ENCODE measurements around the gene TNS3.

The TNS3 gene

DNA sequence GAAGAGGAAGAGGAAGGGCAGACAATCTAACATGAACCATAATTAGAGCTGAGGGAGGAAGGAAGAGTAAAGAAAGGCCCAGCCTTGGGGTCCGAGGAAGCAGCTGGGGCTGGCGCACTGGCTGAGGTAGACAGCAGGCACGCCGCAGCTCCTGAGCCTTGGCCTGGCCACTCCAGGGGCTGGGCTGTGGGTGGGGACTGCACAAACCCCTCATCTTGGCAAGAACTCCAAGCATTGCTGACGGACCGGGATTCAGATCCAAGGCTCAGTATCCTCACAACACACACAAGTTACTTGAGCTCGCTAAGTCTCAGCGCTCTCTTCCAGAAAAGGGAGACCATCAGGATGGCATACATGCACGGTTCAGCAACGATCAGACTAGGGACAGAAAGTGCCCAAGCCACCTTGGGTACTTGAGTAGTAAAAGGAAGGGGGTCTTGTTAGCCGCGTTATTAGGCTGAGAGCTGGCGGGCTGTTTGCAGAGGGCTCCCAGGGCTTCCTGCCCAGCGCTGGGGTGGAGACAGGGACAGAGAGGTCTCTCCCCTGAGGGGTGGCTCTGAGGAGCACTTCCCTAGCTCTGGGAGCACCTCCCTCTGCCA, 4.5 kb downstream of the TNS3 start:
- Histone ChIP-seq H4K20me1 (ENCODE audit: control insufficient read depth, insufficient read depth, low read depth, low read length) (no peaks in the 10 kb centered on the region), H3K27me3 (ENCODE audit: control insufficient read depth, low read length) (peaks cover 10% of the 10 kb centered on the region), H3F3A (ENCODE audit: control insufficient read depth, insufficient read depth) (peaks cover 22% of the 10 kb centered on the region), H3K4me3 (ENCODE audit: low read length) (peak overlapping the region; percentile 45), H3K79me2 (ENCODE audit: control insufficient read depth, low read length) (peaks cover 19% of the 10 kb centered on the region), H3K4me2 (ENCODE audit: low read length) (peak overlapping the region; percentile 85), H3K27ac (ENCODE audit: low read depth, low read length) (peak overlapping the region; percentile 68), H3K9me2 (replicated peaks; ENCODE audit: control insufficient read depth, low read length) (no peaks in the 10 kb centered on the region), H3K36me3 (ENCODE audit: control insufficient read depth, low read length) (no peaks in the 10 kb centered on the region), H3K9me3 (ENCODE audit: control insufficient read depth, insufficient read depth, low read length) (no peaks in the 10 kb centered on the region), H3K4me1 (ENCODE audit: control insufficient read depth, low read length) (peaks cover 84% of the 10 kb centered on the region)
- no peak for TF ChIP-seq EZH2phosphoT487 (IDR thresholded peaks at IDR 0.05; ENCODE audit: borderline replicate concordance, low read length)
- TF ChIP-seq, protein P1, sequence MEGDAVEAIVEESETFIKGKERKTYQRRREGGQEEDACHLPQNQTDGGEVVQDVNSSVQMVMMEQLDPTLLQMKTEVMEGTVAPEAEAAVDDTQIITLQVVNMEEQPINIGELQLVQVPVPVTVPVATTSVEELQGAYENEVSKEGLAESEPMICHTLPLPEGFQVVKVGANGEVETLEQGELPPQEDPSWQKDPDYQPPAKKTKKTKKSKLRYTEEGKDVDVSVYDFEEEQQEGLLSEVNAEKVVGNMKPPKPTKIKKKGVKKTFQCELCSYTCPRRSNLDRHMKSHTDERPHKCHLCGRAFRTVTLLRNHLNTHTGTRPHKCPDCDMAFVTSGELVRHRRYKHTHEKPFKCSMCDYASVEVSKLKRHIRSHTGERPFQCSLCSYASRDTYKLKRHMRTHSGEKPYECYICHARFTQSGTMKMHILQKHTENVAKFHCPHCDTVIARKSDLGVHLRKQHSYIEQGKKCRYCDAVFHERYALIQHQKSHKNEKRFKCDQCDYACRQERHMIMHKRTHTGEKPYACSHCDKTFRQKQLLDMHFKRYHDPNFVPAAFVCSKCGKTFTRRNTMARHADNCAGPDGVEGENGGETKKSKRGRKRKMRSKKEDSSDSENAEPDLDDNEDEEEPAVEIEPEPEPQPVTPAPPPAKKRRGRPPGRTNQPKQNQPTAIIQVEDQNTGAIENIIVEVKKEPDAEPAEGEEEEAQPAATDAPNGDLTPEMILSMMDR (IDR thresholded peaks at IDR 0.05; ENCODE audit: low read depth, low read length, poor library complexity, severe bottlenecking) = no peak

DNA sequence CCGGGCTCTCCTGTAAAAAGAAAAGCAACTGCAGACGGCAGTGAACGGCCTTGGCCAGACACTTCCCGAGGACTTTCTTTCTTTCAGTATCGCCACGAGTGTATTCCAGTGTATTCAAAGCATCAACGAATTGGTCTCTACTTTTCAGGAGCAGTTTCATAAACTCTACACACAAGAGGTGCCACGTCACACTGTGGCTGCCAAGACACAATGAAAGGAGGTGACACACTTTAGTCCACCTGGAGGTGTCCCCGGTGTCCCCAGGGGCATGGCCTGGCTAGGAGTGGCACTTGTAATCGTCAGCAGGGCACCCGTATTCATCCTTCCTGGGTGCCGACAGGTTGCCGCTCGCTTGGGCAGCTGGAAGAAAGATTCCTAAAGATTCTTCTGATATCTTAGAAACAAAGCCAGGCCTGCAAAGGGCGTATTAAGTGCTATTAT, 5.0 kb downstream of the TNS3 start:
- H3K4me3 ChIP-seq (ENCODE audit: low read length) = peak overlapping the region; percentile 45
- peaks cover 22% of the 10 kb centered on the region for H3F3A ChIP-seq (ENCODE audit: control insufficient read depth, insufficient read depth)
- peak overlapping the region; percentile 85 for H3K4me2 ChIP-seq (ENCODE audit: low read length)
- H3K27me3 ChIP-seq (ENCODE audit: control insufficient read depth, low read length) = peaks cover 6% of the 10 kb centered on the region
- H3K27ac ChIP-seq (ENCODE audit: low read depth, low read length) = peak overlapping the region; percentile 68
- no peaks in the 10 kb centered on the region for H4K20me1 ChIP-seq (ENCODE audit: control insufficient read depth, insufficient read depth, low read depth, low read length)
- H3K79me2 ChIP-seq (ENCODE audit: control insufficient read depth, low read length) = peaks cover 20% of the 10 kb centered on the region
- peaks cover 83% of the 10 kb centered on the region for H3K4me1 ChIP-seq (ENCODE audit: control insufficient read depth, low read length)
- no peak for TF ChIP-seq EZH2phosphoT487 (IDR thresholded peaks at IDR 0.05; ENCODE audit: borderline replicate concordance, low read length)
- TF ChIP-seq, protein P1 (IDR thresholded peaks at IDR 0.05; ENCODE audit: low read depth, low read length, poor library complexity, severe bottlenecking) = no peak
- H3K9me2 ChIP-seq (replicated peaks; ENCODE audit: control insufficient read depth, low read length) = no peaks in the 10 kb centered on the region
- no peaks in the 10 kb centered on the region for H3K9me3 ChIP-seq (ENCODE audit: control insufficient read depth, insufficient read depth, low read length)
- H3K36me3 ChIP-seq (ENCODE audit: control insufficient read depth, low read length) = no peaks in the 10 kb centered on the region

DNA sequence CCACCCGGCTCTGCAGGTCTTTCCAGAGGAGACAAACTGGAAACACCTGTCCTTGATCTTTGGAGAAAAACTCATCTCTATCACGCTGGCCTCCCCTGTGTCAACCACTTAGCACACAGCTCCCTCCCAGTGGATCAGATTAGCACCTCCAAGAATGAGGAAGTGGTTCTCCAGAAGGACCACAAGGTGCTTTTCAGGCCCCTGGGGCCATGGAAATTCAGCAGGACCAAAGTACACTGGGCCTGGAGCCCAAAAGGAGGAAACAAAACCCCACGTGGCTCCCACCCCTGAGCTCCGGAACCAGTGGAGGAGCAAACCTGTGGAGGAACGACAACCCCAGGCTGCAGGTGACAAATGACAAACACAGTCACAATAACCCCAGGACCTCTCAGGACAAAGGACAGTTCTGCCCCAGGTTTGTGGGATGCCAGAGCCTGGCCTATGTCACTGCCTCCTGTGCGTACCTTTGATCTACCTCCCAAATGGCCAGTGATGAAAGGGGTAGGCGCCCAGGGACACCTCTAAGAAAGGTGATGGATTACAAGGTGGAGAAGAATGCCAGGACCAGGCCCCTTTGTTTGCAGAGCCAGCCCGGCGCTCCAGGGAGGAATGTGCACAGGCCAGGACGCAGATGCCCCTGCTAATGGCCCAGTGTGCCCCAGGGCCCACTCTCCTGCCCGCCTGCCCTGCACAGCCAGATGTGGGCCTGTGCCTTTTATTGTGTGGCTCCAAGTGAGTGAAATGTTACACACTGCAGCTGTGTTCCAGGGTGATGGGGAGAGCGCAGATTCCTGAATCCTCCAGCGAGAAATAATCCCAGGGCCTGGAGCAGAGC, 5.7 kb downstream of the TNS3 start:
- TF ChIP-seq, protein P1 (IDR thresholded peaks at IDR 0.05; ENCODE audit: low read depth, low read length, poor library complexity, severe bottlenecking) = no peak
- no peak for TF ChIP-seq EZH2phosphoT487 (IDR thresholded peaks at IDR 0.05; ENCODE audit: borderline replicate concordance, low read length)
- H3K9me2 ChIP-seq (replicated peaks; ENCODE audit: control insufficient read depth, low read length) = no peaks in the 10 kb centered on the region
- no peaks in the 10 kb centered on the region for H3K9me3 ChIP-seq (ENCODE audit: control insufficient read depth, insufficient read depth, low read length)
- H3K4me1 ChIP-seq (ENCODE audit: control insufficient read depth, low read length) = peaks cover 85% of the 10 kb centered on the region
- H3F3A ChIP-seq (ENCODE audit: control insufficient read depth, insufficient read depth) = peaks cover 22% of the 10 kb centered on the region
- peaks cover 24% of the 10 kb centered on the region for H3K79me2 ChIP-seq (ENCODE audit: control insufficient read depth, low read length)
- no peaks in the 10 kb centered on the region for H3K27me3 ChIP-seq (ENCODE audit: control insufficient read depth, low read length)
- no peaks in the 10 kb centered on the region for H4K20me1 ChIP-seq (ENCODE audit: control insufficient read depth, insufficient read depth, low read depth, low read length)
- H3K27ac ChIP-seq (ENCODE audit: low read depth, low read length) = peak overlapping the region; percentile 68
- no peaks in the 10 kb centered on the region for H3K36me3 ChIP-seq (ENCODE audit: control insufficient read depth, low read length)
- H3K4me2 ChIP-seq (ENCODE audit: low read length) = peak overlapping the region; percentile 85
- H3K4me3 ChIP-seq (ENCODE audit: low read length) = peak overlapping the region; percentile 45

Measured in DOHH2 (cell line).